IPS-NIHi11 (cell line): ENCODE data around the gene SEMA4F.
"Not testable (repeated sequence)": the region's sequence is repeated elsewhere in the genome, so short reads cannot be mapped to it uniquely, and the experiment has no call there.

ENCODE experiments used
- DNase-seq: peaks from one replicate; pipeline ENCODE4 v3.0.0; 2012; ENCODE audit warnings: mixed read lengths, low spot score

SEMA4F gene

GRCh38 chr2:74653985-74654882 lies at the start of gene SEMA4F:
SEMA4F (plus strand) TSS chr2:74654247; CDS start chr2:74654377, 130 bp downstream.
- peak; percentile 98 for DNase-seq

DNA sequence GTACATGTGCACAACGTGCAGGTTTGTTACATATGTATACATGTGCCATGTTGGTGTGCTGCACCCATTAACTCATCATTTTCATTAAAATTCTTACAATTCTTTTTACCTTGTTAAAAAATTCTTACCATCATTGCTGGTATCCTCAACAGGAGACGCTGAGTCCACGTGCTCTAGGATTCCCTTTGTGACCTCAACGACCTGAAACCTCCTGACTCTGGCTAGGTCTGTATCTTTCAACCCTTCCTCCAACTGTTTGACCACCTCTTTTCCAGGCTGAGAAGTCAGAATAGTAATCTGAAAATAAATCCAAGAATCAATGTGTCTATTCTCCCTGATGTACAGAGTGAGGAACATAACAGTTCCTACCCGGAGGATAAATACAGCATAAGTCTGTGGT lies 47.1 kb upstream of the SEMA4F start:
- DNase-seq: no peak

GRCh38 chr2:74617122-74617521 lies 36.9 kb upstream of the SEMA4F start:
- no peak for DNase-seq

- DNase-seq: no peak
Observed at GRCh38 chr2:74618410-74619083, 35.5 kb upstream of the SEMA4F start.

DNA sequence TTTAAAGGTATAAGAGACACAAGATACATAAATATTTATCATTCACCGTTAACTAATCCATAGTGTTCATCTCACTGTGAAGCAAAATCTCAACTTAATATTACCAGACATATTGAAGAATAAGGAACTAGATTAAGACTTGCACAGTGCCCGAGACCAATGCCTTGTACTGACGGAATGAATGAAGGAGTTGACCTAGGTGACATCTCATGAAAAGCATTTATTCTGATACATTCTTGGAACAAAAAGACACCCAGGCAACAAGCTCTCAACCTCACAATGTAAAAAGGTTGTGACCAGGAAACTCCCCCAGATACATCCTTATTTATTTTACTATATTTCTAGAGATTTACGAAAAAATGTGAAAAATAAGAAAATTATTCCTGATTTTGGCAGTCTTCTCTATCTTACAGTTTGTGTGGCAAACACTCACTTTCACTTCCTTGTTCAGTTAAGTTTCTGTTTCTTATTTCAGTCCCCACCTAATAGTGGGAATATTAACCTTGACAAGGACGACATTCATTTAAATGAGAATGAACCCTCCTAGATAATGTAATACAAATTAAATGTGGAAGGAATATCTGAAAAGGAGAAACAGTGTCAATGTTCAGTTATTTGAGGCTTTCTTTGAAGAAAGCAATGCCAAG lies 34.3 kb upstream of the SEMA4F start:
- DNase-seq: no peak

GRCh38 chr2:74620671-74621070 lies 33.4 kb upstream of the SEMA4F start:
- no peak for DNase-seq

DNA sequence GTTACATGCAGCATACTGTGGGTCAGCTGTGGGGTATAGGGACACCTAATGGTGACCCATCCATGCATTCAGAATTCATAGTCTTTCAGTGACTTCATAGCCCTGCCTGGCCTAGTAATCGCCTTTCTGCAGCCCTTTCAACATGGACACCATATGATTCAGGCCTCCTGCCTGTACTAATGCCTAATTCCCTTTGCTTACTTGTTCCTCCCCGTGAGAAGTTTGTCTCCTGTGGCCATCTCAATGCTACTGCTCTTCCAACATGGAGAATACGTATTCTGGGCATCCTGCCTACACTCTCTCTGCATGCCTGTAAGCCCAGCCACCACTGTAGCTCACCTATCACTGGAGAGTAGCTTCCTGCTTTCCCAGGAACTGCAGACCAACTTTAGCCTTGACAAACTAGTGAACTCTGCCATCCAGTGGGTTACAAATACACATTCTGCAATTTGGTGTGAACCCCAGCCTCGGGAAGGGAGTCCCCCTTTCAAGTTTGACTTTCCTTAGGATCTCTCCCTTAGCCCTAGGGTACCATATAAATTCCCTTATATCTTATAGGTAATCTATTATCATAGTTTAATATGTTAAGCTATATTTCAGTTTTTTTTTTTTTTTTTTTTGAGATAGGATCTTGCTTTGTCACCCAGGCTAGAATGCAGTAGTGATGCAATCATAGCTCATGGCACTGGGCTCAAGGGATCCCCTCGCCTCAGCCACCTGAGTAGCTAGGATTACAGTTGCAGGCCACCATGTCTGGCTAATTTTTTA lies 28.2 kb upstream of the SEMA4F start:
- DNase-seq: no peak

DNA sequence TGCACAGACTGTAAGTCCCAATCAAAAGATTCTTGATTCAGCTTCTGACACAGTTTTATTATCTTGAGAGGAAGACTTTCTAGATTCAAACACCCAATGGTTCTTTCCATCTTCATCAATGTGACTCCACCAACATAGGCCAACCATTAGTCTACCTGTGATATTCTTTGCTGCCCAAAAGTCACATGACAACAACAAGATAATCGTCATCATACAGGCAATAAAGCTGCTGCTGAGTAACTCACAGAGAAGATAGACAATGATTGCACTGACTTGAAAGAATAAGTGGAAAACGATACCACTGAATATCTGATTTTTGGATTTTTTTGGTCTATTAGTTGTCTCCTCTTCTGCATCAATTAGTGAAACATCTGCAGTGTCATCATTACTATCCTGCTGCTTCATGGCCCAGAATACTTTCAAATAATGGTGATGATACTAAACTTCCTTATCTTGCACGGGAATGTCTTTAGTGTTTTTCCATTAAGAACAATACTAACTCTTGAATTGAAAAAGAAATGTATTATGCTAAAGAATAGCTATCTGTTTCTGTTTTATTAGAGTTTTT lies 25.4 kb upstream of the SEMA4F start:
- no peak for DNase-seq

- DNase-seq: not testable (repeated sequence)
Observed at GRCh38 chr2:74630454-74630853, 23.6 kb upstream of the SEMA4F start.

- DNase-seq: peak; percentile 67
Observed at GRCh38 chr2:74632209-74632938, 21.7 kb upstream of the SEMA4F start.

DNA sequence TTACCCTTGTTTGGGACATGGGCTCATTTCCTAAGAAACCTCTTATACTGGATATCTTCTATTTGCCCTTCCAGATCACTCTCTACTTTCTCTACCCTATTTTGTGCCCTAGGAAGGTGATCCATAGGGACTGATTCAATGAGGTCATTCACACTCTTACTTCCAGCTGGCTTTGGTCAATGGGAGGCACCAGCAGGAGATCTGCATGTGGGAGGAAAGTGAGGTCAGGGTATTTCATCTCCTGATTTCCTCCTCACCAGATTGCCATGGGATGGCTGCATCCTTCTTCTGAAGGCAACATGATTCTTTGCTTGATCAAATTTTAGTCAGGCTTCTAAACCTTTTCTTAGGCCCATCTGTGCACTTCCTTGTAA lies 21.1 kb upstream of the SEMA4F start:
- DNase-seq: peak; percentile 20

- DNase-seq: no peak
Observed at GRCh38 chr2:74639550-74639949, 14.5 kb upstream of the SEMA4F start.

DNA sequence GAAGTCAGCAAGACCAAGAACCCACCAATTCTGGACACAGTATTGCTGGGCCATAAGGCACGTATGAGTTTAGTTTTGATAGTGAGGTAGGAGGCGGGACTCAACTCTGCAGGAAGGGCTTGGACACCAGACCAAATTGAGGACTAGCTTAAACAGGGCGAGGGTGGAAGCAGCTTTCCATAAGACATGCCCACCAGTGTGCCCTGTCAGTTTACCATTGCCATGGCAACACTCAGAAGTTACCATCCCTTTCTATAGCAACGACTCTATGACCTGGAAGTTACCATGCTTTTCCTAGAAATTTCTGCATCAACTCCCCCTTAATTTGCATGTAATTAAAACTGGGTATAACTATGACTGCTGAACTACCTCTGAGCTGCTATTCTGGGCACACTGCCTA lies 8.7 kb upstream of the SEMA4F start:
- no peak for DNase-seq

- no peak for DNase-seq
Observed at GRCh38 chr2:74646201-74646600, 7.8 kb upstream of the SEMA4F start.

DNA sequence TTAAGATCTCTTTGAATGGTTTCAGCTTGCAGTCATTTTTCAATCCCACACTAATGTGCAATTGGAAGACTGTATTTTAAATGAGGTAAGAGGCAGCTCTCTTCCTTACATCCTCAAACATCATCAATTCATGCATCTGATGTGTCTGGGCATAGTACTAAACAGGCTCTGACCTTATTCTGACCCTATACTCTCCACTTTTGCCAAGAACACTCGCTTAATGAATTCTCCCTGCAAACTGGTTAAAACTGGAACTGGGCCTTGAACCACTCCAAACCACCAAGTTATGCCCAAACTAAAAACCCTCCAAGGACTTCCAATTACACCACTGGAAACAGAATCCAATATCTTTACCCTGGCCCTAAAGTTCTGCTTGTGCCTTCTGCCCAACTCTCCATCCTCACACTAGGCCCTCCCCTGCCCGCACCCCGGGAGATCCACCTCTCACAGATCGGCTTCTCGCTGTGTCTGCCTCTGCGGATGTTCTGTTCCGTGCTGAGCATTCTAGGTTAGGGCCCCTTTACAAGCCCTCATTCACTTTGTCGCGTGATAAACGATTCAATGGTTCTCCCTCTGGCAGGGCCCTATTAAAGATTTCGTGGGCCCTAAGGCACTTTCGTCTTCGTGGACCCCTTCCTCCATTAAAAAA lies 7.1 kb upstream of the SEMA4F start:
- no peak for DNase-seq

GRCh38 chr2:74648009-74648443 lies 6.0 kb upstream of the SEMA4F start, which contains the start of gene M1AP:
M1AP (minus strand) TSS chr2:74648330; CDS start chr2:74640275, 8,055 bp downstream.
- DNase-seq: peak; percentile 79

DNA sequence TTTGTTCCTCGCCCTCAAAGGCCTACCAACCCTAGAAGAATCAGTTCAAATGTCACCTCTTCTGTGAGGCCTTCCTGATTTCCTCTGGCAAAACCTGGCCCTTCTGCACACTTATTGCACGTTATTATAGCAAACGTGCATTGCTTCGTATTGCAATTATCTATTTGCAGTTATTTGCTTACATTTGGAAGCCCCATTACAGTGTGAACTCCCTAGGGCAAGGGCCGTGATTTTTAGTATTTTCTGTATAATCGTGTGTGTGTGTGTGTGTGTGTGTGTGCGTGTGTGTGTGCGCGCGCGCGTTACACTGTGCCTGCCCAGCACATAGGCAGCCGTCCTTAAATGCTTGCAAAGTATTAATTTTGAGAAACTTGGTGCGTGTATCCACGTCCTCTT lies 460 bp upstream of the SEMA4F start:
- DNase-seq: no peak

DNA sequence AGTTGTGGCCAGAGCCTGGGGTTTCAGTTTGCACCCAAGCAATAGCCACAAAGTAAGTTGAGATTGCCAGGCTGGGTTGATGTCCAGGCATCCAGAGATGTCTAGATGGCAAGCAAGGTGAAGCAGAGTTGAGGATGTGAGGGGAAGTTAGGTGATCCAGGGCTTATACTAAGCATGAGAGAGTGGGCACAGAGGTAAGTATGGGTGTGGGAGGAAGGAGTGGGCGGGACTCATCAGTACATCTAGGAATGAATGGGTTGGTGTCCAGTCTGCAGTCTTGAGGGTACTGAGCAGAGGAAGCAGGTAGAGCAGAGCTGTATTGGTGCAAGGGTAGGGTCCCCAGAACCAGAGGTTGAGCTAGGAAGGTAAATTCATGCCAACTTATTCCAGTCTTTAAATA lies 1.5 kb downstream of the SEMA4F start:
- no peak for DNase-seq

DNA sequence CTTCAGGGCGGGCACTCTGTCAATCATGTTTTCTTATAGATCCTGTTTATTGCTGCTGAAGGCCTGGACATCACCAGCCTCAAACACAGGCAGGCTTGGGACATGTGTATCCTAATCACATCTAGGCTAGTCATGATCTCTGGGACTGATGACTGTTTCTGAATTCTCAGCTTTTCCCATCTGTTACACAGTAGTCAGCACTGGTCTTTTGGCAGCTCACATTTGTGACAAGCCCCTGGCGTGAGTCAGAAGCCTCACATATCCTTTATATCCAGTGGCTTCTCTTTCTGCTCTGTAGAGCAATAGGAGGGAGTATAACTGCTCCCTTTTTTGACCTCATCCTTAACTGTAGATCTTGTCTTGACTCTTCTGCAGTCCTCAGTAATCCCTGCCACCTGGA lies 4.5 kb downstream of the SEMA4F start:
- no peak for DNase-seq

GRCh38 chr2:74659462-74659861 lies 5.4 kb downstream of the SEMA4F start:
- DNase-seq: no peak
